CD1c-positive myeloid dendritic cell (primary cell): ENCODE data around the gene NPRL2.

Source experiments
- DNase-seq: peaks from one replicate; pipeline ENCODE4 v3.0.0-alpha.2; 2016; ENCODE audit errors: extremely low spot score

Gene NPRL2

GRCh38 chr3:50350527-50351322 lies at the start of gene NPRL2, which contains the start of gene CYB561D2:
Gene NPRL2 (minus strand): TSS chr3:50350775. CDS start chr3:50350652, 123 bp downstream.
Gene CYB561D2 (plus strand): TSS chr3:50350862. CDS start chr3:50351434, 572 bp downstream.
- peak; percentile 99 for DNase-seq

DNA sequence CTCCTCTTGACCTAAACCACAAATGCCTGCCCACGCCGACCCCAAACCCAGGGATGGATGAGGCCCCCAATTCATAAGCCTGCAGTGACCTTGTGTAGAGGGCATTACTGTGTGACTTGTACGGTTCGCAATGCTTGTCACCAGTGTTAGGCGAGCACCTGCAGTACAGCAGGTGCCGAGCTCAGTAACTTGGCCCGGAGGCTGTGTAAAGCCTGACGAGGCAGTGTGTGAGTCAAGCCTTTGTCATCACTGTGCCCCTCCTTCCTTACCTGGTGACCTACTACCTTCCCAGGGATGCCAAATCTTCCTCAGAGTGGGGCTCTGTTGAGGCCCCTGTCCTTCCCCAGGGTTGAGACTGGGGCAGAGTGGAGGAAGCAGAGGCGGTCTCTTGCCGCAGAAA lies 45.9 kb upstream of the NPRL2 start:
- DNase-seq, result no peak

GRCh38 chr3:50395070-50395860 lies 44.7 kb upstream of the NPRL2 start:
- DNase-seq, result peak; percentile 74

DNA sequence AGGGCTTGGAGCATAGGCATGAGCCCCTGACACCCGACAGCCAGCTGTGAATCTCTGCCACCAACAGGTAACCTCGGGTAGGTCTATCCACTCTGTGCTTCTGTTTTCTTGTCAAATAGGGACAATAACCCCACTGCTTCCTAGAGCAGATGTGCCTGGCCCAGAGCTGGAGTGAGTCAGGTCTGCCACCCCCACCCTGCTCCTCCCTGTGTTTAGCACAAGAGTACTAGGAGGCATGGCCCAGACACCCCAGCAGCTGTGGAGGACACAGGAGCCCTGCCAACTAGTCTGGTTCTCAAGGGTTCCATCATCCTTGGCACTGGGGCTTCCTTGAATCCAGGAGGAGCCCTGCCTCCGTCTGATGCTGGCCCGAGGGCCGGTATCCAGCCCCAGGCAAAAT lies 42.5 kb upstream of the NPRL2 start:
- no peak for DNase-seq

DNA sequence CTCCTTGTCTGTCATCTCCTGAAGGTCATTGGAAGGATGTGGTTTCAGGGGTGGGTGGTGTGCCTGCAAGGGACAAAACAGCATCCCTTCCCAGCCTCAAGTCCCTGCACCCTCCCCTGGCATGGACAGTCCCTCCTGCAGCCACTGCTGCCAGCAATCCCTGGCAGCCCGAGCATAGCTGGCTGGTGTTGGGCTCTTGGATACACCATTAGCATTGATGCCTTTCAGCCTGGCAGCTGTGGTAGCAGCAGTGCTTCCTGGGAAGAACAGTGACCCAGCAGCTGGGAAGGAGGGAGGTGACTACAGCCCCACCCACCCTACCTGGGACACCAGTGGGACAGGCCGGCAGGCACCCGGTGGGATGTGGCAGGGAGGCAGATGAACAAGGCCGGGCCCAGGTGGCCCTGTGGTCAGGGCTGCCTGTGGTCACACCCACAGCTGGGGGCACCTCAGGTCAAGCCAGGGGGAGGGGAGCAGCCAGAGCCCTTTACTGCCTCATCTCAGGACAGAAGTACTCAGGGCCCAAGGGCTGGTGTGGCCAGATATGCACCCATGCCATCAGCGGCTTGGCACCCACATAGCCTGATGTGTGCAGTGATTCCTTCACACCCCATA lies 41.6 kb upstream of the NPRL2 start:
- DNase-seq, result no peak

DNA sequence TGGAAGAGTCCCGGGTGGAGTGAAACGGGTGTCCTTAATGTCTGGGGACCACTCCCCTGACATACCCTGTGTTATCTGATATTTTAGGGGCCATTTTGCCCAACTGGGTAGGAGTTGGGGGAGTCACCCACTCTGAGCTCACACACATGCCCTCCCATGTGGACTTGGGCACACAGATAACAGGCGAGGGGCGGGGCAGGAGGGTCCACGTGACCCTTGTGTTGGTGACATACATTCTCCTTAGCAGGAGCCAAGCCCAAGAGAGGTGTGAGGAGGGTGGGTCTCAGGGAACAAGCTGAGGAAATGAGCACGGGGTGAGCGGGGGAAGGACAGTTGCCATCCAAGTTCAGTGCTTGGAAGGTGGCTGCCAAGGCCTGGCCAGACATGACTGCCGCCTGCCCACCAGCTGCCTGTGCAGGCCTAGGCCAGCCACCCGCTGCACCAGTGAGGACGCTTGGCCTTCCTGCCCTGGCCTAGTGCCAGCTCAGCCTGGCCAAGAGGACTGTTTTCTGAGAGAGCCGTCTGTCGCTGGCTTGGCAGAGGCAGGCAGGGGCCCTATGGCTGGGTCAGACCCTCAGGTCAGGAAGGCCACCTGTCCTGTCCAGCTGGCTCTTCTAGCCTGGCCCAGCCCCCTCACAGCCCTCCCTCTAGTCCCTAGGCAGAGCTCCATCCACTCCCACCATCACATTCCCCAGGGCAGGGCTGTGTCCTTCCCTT lies 40.1 kb upstream of the NPRL2 start:
- DNase-seq, result no peak

DNA sequence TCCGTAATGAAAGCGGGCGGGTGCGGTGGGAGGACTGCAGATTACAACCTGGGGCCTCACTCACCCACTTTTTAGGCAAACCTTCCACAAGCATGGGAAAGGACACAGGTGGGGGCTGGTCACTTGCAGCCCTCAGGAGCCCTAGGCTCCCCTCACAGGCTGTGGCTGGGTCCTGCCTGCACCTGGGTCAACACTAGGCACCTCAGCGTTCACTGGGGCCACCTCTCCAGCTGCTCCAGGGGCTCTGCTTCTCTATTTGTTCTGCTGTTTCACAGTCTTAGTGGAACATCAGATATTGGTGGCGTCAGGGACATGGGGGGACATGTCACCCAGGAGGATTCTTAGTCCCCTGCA lies 38.8 kb upstream of the NPRL2 start:
- no peak for DNase-seq

- DNase-seq, result no peak
Observed at GRCh38 chr3:50388720-50389413, 38.3 kb upstream of the NPRL2 start.

DNA sequence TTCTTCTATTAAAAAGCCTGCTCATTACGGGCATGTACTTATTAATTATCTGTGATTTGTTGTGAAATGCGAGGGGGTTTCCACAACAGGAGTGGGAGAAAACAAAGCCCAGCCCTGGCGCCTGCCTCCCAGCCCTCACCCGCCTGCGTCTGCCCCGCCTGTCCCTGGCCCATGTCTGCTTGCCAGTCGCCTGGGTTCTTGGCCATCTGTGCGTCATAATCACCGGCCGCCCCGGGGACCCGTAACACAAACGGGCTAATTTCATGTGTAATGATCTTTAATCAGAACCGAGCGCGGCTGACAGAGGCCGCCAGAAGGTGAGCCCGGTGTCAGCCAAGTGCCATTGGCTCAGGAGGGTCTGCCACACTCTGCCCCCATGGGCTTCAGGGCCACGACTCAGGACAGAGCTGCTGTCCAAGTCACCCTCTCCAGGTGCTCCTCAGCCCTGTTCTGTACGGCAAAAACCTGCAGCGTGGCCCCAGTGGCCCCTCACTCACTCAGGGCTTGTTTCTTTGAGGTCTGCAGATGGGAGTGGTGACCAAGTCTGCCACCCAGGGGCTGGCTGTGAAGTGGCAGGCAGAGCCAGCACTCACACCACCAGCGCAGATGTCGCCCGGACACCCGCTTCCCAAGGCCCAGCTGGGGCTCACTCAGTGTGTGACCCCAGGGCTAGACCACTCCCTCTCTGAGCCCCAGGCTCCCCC lies 37.6 kb upstream of the NPRL2 start:
- DNase-seq, result no peak

DNA sequence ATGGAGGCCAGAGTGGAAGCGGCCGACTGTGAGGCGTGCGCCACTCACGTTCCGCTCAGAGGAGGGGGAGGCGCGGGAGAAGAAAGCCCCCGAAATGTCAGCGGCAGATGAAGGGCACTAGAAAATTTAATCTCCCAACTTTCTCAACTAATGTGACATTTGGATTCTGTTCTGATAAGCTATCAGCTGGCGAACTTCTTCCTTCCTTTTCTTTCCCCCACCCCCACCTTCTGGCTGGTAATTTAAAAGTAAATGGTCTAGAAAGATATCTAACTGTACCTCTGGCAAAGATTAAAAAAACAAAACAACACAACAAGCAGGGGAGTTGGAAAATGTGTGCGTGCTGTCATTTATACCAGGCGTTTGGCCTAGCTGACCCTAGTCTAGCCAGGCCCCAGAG lies 35.2 kb upstream of the NPRL2 start:
- DNase-seq, result no peak

DNA sequence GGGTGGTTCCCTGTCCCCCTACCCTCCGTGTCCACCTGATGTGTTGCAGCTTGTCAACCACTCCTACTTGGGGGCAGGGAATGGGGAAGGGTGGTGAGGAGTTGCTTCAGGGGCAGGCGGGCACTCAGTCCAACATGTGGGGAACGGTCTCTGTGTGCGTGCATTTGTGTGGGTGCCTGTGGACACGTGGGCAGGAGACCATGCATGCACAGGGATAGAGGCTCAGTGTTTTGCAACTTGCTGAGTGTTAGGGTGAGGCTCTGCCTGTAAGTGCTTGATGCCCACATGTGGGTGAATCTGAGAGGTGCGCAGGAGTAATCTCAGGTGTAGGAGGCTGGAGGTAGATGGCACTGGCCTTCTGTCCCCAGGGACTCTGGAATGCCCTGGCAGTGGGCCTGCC lies 33.2 kb upstream of the NPRL2 start:
- DNase-seq, result no peak

GRCh38 chr3:50382722-50383121 lies 32.1 kb upstream of the NPRL2 start:
- DNase-seq, result no peak

DNA sequence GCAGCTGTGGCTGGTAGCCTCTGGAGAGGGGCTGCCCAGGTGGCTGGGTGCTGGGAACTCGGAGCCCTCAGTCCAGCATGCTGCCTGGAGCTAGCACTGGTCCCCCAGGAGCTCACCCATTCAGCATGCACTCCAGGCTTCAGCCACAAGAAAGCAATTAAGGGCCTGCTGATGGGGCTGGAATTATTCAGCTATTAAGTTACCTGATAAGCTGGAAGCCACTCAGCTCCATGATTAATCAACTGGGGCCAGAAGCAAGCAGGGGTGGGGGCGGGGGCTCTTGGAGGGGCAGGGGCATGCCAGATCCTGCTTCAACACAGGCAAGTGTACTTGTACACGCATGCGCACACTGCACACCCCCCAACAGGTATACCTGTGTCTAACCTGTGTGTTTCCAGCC lies 30.8 kb upstream of the NPRL2 start:
- DNase-seq, result no peak

DNA sequence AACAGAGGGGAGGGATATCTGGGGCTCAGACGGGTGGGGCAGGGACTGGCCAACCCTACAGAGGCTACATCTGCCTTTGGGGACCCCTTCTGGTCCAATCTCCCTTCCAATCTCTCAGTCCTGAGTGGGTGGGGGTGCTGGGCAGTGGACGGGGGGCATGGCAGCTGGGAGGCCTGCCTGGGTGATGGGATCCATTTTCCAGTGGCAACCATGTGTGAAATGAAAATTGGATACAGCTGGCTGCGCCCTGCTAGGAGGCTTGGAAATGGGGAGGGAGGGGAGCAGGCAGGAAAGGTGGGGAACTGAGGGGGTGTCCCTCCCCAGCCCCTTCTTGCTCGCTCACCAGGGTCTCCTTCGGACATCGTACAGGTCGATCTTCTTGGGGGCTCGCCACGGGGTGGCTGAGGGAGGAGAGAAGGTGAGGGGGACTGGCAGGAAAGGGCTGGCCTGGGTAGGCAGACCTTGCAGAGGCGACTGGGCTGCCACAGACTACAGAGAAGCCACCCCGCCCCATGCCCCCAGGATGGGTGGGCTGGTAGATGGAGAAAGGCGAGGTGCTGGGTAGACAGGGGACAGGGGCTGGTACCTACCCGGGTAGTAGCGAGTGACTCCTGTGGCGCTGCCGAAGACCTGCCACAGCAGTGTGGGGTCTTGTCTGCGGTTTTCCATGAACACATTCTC lies 30.0 kb upstream of the NPRL2 start:
- DNase-seq, result no peak

DNA sequence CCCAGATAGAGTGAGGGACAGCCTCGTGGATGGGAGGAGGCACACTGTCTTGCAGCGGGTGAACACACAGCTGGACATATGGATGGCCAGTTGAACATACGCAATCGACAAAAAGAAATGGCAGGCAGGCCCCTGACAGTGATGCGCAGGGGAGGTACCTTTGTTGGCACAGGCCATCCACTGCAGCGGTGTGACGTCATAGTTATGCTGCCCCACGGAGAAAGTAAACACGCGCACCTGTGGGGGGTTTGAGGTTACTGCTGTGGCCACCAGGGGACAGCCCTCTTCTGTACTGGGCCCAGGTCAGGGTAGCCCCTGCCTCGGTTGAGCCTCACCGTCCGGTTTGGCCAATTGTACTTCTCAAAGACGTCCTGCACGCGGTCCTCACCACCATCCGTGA lies 28.2 kb upstream of the NPRL2 start:
- DNase-seq, result no peak

DNA sequence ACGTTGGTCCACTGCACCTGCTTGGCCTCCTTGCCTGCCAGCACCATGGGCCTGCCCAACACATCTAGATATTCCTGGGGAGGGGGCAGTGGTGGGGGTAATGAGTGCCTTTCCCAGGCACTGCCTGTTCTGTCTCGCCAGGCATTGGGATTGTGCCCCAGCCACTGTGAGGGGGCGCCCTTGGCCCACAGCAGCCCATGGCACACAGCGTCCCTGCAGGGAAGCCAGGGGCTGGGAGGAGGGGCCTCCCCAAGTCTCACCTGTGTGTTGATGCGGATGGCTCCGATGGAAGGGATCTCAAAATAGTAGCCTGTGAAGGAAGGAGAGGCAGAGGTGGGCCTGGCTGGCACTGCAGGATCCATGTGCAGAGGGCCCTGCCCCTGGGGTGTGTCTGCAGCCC lies 27.4 kb upstream of the NPRL2 start:
- no peak for DNase-seq

- no peak for DNase-seq
Observed at GRCh38 chr3:50375258-50375931, 24.8 kb upstream of the NPRL2 start.

GRCh38 chr3:50374363-50375257 lies 24.0 kb upstream of the NPRL2 start:
- DNase-seq, result no peak
